Measurements from ENCODE around the gene LYSMD1. TPM values are rescaled to one million over a fixed set of nuclear protein-coding genes. Genes with fewer than 3 reads are reported as not detected.

LYSMD1 gene
- total RNA-seq, 1 experiment from 2014 or later: 6.7 TPM

DNA sequence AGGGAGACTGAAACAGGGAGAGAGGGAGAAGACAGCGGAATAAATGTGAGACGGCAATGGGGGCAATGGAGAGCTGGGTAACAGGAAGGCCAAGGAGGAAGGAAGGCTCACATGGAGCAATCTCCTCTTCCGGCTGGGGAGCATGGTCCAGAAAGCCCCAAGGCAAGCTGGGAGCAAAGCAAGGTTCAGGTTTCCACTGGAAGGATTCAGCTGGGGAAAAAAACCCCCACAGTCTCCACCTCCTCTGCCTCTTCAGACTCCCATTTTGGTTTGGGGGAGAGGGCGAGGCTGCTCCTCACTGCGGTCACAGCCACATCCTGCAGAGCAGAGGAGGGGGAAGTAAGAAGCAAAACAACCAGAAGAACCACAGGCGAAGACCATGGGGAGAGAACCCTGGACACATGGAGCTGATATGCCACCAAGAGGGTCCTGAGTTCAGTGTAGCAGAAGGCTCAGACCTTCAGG is 8.6 kb downstream of the LYSMD1 start:
- Histone ChIP-seq H3K27me3 (ENCODE audit: insufficient read depth, low read length) (no peaks in the 10 kb centered on the region), H2BK12ac (ENCODE audit: insufficient read length, low read depth, low read length) (no peak overlapping the region), H3K23ac (ENCODE audit: insufficient read length, low read depth, low read length) (no peak overlapping the region), H2BK20ac (ENCODE audit: low read depth, low read length, poor library complexity, severe bottlenecking) (no peak overlapping the region), H3K4ac (ENCODE audit: low read depth, low read length) (no peak overlapping the region), H4K91ac (ENCODE audit: insufficient read length, low read depth, low read length) (no peak overlapping the region), H2BK120ac (ENCODE audit: low read depth, low read length, poor library complexity, severe bottlenecking) (no peak overlapping the region), H3K27ac (ENCODE audit: insufficient read length, low read depth, low read length) (no peak overlapping the region), H3K14ac (ENCODE audit: insufficient read depth, low read length) (no peak overlapping the region), H3K23me2 (ENCODE audit: insufficient read length, low read depth, low read length, poor library complexity, severe bottlenecking) (no peaks in the 10 kb centered on the region), H3K4me1 (ENCODE audit: insufficient read depth, low read length) (no peaks in the 10 kb centered on the region), H3K9me3 (ENCODE audit: control insufficient read depth, low read depth, low read length) (no peaks in the 10 kb centered on the region), H2BK5ac (ENCODE audit: insufficient read length, low read length) (no peak overlapping the region), H2BK15ac (ENCODE audit: low read depth, low read length) (no peak overlapping the region), H2AFZ (ENCODE audit: low read length) (no peak overlapping the region), H3K9ac (ENCODE audit: extremely low read depth, insufficient read length, low read length) (no peak overlapping the region), H3K56ac (ENCODE audit: insufficient read length, low read depth, low read length) (no peak overlapping the region), H4K20me1 (ENCODE audit: control insufficient read depth, insufficient read depth, insufficient read length) (no peaks in the 10 kb centered on the region), H4K5ac (ENCODE audit: insufficient read length, low read depth, low read length) (no peak overlapping the region), H2AK5ac (ENCODE audit: insufficient read length, low read length) (no peak overlapping the region), H3K79me1 (ENCODE audit: insufficient read depth, low read depth, low read length, poor library complexity, severe bottlenecking) (no peaks in the 10 kb centered on the region), H3K79me2 (ENCODE audit: insufficient read depth, low read length) (no peaks in the 10 kb centered on the region), H3T11ph (ENCODE audit: low read length) (no peak overlapping the region), H3K4me2 (ENCODE audit: insufficient read depth, insufficient read length, low read length) (no peak overlapping the region), H3K18ac (ENCODE audit: insufficient read length, low read depth, low read length) (no peak overlapping the region), H4K8ac (replicated peaks; ENCODE audit: insufficient read length, low read depth, low read length) (no peak overlapping the region)
- Mint-ChIP-seq H3K4me1 (peaks cover 9 to 10% of the 10 kb centered on the region in 2 experiments; a peak in 3 of 4 replicates), H3K27me3 (ENCODE audit: low read depth) (no peaks in the 10 kb centered on the region), H3K27ac (peak overlapping the region in 1 of 3 experiments; percentile 4; a peak in 1 of 7 replicates), H3K9me3 (no peaks in the 10 kb centered on the region; a peak in 1 of 5 replicates), H3K4me3 (no peak overlapping the region), H3K36me3 (ENCODE audit: insufficient read depth in 1 of 3, low read depth in 3 of 3) (peaks cover 5 to 29% (median 21%) of the 10 kb centered on the region in 3 experiments; a peak in 6 of 7 replicates)
- WGBS (ENCODE audit: extremely low coverage, insufficient read length, low lambda C conversion rate): no CpG with 5 or more reads among the region's 6 CpGs
- TF ChIP-seq, protein P1, sequence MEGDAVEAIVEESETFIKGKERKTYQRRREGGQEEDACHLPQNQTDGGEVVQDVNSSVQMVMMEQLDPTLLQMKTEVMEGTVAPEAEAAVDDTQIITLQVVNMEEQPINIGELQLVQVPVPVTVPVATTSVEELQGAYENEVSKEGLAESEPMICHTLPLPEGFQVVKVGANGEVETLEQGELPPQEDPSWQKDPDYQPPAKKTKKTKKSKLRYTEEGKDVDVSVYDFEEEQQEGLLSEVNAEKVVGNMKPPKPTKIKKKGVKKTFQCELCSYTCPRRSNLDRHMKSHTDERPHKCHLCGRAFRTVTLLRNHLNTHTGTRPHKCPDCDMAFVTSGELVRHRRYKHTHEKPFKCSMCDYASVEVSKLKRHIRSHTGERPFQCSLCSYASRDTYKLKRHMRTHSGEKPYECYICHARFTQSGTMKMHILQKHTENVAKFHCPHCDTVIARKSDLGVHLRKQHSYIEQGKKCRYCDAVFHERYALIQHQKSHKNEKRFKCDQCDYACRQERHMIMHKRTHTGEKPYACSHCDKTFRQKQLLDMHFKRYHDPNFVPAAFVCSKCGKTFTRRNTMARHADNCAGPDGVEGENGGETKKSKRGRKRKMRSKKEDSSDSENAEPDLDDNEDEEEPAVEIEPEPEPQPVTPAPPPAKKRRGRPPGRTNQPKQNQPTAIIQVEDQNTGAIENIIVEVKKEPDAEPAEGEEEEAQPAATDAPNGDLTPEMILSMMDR (conservative IDR thresholded peaks at IDR 0.05): no peak
- DNase-seq: no peak

All from H9 (cell line).